GM12874 (cell line): Measurements from ENCODE around the gene KIF2C.

Experiments used
- TF ChIP-seq, protein P1 (sequence below): IDR thresholded peaks from 2 replicates; pipeline ENCODE4 v1.5.1; 2011; ENCODE audit warnings: low read depth, mild to moderate bottlenecking, control low read depth, low read length, moderate library complexity; ENCODE audit not compliant: insufficient read depth

The KIF2C gene

DNA sequence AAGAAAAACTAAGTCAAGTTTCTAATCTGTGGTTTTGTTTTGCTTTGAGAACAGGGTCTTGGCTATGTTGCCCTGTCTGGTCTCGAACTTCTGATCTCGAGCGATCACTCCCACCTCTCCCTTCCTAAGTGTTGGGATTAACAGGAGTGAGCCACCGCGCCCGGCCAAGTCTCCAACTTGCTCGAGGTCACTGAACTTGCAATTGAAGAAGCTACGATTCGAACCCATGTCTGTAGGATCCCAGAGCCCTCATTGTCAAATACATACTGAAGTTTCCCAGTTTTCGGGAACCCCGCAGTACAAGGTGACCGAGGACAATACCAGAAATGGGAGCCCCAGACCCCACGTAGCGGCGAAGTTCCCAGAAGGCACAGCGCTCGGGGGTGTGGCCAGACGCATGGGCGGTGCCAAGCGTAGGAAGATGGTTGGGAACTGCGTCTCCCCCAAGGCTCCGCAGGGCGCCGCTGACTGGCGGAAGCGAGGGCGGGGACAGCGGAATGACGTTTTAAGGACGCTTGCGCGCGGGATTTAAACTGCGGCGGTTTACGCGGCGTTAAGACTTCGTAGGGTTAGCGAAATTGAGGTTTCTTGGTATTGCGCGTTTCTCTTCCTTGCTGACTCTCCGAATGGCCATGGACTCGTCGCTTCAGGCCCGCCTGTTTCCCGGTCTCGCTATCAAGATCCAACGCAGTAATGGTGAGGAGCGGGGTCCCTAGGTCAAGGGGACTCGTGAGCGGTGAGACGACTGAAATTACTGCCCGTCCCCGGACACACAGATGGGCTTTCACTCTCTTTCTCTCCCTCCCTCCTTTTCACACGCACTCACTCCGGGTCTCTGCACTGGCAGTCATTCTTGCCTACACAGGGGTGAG, at the start of gene KIF2C:
Gene KIF2C, plus strand, starts transcription at position 531 of the 872 bp plus-strand sequence. Its CDS starts 96 bp downstream, at position 627.
- TF ChIP-seq, protein P1, sequence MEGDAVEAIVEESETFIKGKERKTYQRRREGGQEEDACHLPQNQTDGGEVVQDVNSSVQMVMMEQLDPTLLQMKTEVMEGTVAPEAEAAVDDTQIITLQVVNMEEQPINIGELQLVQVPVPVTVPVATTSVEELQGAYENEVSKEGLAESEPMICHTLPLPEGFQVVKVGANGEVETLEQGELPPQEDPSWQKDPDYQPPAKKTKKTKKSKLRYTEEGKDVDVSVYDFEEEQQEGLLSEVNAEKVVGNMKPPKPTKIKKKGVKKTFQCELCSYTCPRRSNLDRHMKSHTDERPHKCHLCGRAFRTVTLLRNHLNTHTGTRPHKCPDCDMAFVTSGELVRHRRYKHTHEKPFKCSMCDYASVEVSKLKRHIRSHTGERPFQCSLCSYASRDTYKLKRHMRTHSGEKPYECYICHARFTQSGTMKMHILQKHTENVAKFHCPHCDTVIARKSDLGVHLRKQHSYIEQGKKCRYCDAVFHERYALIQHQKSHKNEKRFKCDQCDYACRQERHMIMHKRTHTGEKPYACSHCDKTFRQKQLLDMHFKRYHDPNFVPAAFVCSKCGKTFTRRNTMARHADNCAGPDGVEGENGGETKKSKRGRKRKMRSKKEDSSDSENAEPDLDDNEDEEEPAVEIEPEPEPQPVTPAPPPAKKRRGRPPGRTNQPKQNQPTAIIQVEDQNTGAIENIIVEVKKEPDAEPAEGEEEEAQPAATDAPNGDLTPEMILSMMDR: no peak

DNA sequence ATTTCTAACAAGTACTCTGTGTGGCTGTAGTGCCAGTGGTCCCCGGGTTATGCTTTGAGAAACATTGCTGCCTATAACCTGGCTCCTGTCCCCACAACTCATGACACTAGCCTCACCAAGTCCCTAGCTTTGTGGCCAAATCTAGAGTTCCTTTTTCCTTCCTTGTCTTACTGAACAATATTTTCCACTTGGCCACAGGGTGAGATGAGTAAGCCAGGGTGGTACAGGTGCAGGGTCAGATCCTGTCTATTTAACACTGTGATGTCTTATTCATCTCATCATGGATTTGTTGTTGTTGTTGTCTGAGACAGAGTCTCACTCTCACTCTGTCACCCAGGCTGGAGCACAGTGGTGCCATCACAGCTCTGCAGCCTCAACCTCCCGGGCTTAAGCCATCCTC, 46.5 kb upstream of the KIF2C start:
- TF ChIP-seq, protein P1: no peak

DNA sequence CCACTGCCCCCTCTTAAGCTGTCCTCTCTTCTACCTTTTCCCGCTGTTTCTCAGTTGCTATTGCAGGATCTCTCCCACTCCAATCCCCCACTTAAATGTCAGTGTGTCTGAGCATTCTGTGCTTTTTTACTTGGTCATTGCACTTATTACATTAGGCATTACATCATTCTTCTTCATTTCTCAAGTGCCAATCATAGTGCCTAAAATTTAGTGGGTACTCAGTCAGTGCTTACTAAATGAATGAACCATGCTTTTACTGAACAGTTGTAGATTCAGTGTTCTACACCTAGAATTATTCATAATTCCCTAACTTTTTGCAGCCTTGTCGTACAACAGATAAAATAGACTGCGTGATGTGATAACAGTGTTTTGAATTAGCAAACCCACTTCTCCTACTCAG, 45.7 kb upstream of the KIF2C start:
- TF ChIP-seq, protein P1: no peak

DNA sequence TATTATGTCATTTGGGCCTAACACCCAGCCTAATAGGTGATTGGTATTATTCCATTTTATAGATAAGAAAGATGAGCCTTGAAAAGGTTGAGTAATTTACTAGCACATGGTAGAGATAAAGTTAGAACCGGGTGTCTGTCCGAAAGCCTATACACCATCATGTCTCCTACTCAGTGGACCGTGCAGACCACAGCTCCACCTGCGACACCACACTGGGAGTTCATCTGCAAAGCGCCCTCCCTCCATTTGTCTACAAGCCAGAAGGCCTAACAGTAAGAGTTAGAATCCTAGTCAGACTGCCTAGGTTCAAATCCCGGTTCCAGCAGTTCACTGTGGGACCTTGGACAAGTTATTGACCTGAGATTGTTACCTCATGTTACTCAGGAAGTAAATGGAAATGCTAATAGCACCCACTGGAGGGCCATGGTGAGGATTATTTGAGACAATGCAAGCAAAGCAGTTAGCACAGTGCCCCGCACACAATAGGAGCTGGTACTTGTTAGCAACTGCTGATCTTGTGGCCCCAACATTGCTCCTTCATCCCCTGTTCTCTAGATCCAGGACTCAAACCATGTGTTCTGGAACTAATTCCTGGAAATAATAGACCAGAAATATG, 44.7 kb upstream of the KIF2C start:
- TF ChIP-seq, protein P1: no peak

DNA sequence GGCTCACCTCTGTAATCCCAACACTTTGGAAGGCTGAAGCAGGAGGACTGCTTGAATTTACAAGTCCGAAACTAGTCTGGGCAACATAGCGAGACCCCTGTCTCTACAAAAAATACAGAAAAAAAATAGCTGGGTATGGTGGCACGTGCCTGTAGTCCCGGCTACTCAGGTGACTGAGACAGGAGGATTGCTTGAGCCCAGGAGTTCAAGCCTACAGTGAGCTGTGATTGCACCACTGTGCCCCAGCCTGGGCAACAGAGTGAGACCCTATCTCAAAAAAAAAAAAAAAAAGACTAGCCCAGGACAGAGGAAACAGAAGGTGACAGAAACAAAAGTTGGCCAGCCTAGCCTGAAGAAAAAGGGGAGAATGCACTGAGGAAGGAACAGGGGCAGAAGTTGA, 44.0 kb upstream of the KIF2C start:
- TF ChIP-seq, protein P1: no peak

DNA sequence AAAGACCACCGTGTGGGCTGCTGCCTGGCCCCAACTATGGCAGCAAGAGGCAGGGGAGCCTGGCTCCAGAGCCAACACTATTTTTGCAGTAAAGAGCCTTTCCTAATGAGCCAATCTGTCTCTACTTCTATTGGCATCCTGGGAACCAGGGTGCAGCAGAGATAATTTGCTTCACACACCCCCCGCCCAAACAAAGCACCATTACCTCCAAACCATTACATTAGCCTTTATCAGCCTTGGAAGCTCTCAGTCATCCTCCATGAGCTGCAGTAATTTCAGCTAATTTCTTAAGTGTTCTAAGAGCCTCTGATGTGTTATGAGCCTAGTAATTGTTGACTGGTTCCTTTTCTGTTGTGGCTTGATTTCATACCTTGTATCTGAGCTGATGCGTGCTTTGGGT, 43.5 kb upstream of the KIF2C start:
- TF ChIP-seq, protein P1: no peak

DNA sequence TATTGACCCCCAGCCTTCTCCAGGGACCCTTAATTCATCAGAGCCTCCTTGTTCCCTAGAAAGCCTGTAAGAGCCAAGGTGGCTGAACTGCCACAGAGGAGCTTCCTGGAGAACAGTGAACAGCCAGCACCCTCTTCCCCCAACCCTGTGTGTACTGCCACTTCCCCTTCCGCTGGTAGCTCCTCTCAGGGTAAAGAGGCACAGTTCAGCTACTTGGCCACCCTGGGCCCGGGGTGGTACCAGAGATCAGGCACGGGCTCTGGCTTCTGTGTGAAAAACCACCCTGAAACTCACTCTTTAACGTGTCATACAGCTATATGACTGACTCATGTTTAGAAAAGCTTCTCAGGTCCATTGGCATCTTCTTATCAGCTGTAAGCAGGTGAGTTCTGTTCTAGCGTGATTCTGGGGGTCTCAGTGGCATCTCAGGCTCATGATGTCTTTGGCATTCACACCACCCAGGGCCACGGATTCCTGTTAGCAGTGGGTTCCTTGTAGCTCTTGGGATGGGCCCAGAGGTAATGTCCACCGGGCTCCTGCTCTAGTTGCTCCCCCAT, 42.8 kb upstream of the KIF2C start:
- TF ChIP-seq, protein P1: no peak
